Erythroblast (primary cell): Measurements from ENCODE around the gene BTBD2.

Source experiments
- GATA1 ChIP-seq: IDR thresholded peaks from 2 replicates; pipeline ENCODE4 v1.6.1; 2011; ENCODE audit warnings: low read depth, mild to moderate bottlenecking, control low read depth, low read length, moderate library complexity
- POLR2A ChIP-seq: IDR thresholded peaks from 2 replicates; pipeline ENCODE4 v1.6.1; 2011; ENCODE audit warnings: mild to moderate bottlenecking, low read length

DNA sequence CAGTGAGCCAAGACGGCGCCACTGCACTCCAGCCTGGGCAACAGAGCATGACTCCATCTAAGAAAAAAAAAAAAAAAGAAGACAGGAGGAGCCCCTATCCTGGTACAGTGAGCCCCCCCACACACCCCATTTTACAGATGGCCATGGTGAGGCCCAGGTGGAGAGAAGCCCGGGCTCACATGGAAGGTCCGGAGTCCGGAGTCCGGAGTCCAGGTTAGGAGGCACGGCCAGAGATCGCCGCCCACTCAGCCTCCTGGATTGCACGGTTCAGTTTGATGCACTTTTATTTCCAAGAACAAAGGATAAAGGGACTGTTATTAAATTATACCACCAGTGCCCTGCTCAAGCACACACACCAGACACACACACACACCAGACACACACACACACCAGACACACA is 11.3 kb upstream of the BTBD2 start:
- TF ChIP-seq POLR2A: no peak
- no peak for TF ChIP-seq GATA1
